Measurements from ENCODE around the gene MYO9A.

Gene MYO9A

DNA sequence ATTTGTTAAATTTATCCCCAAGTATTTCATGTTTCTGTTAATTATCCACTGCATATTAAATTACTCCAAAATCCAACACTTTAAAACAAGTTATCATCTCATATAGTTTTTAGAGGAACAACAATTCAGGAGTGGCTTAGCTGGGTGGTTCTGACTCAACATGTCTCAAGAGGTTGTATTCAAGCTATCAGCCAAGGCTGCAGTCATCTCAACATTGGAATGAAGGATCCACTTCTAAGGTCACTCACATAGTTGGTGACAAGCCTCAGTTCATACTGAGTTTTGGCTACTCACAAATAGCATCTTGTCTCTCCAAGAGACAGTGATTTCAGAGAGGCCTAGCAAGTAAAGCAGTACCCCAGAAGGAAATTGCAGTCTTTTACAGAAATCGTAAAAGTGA lies 172.9 kb downstream of the MYO9A start:
- no peaks in the 10 kb centered on the region for H3K9me3 ChIP-seq (ENCODE audit: control insufficient read depth, low read length)
- 100% methylated on average over 1 of the region's 1 CpG; no CpG with 5 or more reads in 1 of the 2 experiments for WGBS, 2 experiments (ENCODE audit: insufficient coverage in 2 of 2)
- no peak overlapping the region for H3K4me3 ChIP-seq (ENCODE audit: extremely low read depth, insufficient read depth, low read length, poor library complexity, severe bottlenecking)
- H3K36me3 ChIP-seq (ENCODE audit: control insufficient read depth, insufficient read depth, low read length) = no peaks in the 10 kb centered on the region
- no peak overlapping the region for H3K27ac ChIP-seq (ENCODE audit: low read depth, low read length, severe bottlenecking)
- H3K4me1 ChIP-seq (ENCODE audit: control insufficient read depth, insufficient read depth, low read length, poor library complexity, severe bottlenecking) = no peaks in the 10 kb centered on the region

- no peak overlapping the region for H3K4me3 ChIP-seq (ENCODE audit: extremely low read depth, insufficient read depth, low read length, poor library complexity, severe bottlenecking)
- 97 to 100% methylated on average over 2 to 3 of the region's 5 CpGs for WGBS, 2 experiments (ENCODE audit: insufficient coverage in 2 of 2)
- H3K36me3 ChIP-seq (ENCODE audit: control insufficient read depth, insufficient read depth, low read length) = no peaks in the 10 kb centered on the region
- no peaks in the 10 kb centered on the region for H3K9me3 ChIP-seq (ENCODE audit: control insufficient read depth, low read length)
- H3K4me1 ChIP-seq (ENCODE audit: control insufficient read depth, insufficient read depth, low read length, poor library complexity, severe bottlenecking) = no peaks in the 10 kb centered on the region
- H3K27ac ChIP-seq (ENCODE audit: low read depth, low read length, severe bottlenecking) = no peak overlapping the region
Observed at GRCh38 chr15:71943806-71944205, 174.1 kb downstream of the MYO9A start.

DNA sequence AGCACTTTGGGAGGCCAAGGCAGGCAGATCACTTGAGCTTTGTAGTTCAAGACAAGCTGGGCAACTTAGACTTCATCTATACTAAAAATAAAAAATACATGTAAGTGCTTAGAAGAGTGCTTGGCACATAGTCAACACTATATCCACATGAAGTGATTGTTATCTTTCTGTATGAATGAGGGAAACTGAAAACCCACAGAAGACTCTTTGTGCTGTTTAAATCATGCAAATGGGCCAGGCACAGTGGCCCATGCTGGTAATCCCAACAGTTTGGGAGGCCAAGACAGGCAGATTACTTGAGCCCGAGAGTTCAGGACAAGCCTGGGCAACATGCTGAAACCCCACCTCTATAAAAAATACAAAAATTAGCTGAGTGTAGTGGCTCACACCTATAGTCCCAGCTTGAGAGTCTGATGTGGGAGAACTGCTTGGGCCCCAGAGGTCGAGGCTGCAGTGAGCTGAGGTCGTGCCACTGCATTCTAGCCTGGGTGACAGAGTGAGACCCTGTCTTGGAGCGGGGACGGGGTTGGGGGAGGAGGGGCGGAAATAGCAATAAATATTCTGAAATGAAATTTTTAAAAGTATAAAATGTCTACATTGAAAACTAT lies 177.9 kb downstream of the MYO9A start:
- no peak overlapping the region for H3K27ac ChIP-seq (ENCODE audit: low read depth, low read length, severe bottlenecking)

GRCh38 chr15:71937650-71938311 lies 180.2 kb downstream of the MYO9A start:
- no peak overlapping the region for H3K4me3 ChIP-seq (ENCODE audit: extremely low read depth, insufficient read depth, low read length, poor library complexity, severe bottlenecking)
- no peak overlapping the region for H3K27ac ChIP-seq (ENCODE audit: low read depth, low read length, severe bottlenecking)
- no CpG with 5 or more reads among the region's 3 CpGs for WGBS, 2 experiments (ENCODE audit: insufficient coverage in 2 of 2)
- H3K9me3 ChIP-seq (ENCODE audit: control insufficient read depth, low read length) = no peaks in the 10 kb centered on the region
- H3K4me1 ChIP-seq (ENCODE audit: control insufficient read depth, insufficient read depth, low read length, poor library complexity, severe bottlenecking) = no peaks in the 10 kb centered on the region
- peaks cover 6% of the 10 kb centered on the region for H3K36me3 ChIP-seq (ENCODE audit: control insufficient read depth, insufficient read depth, low read length)

More for the DNA sequence above, 177.9 kb downstream of the MYO9A start:
- H3K9me3 ChIP-seq (ENCODE audit: control insufficient read depth, low read length) = no peaks in the 10 kb centered on the region
- H3K4me3 ChIP-seq (ENCODE audit: extremely low read depth, insufficient read depth, low read length, poor library complexity, severe bottlenecking) = no peak overlapping the region
- no peaks in the 10 kb centered on the region for H3K36me3 ChIP-seq (ENCODE audit: control insufficient read depth, insufficient read depth, low read length)
- no peaks in the 10 kb centered on the region for H3K4me1 ChIP-seq (ENCODE audit: control insufficient read depth, insufficient read depth, low read length, poor library complexity, severe bottlenecking)
- WGBS, 2 experiments (ENCODE audit: insufficient coverage in 2 of 2) = 88 to 89% methylated on average over 1 to 3 of the region's 6 CpGs

DNA sequence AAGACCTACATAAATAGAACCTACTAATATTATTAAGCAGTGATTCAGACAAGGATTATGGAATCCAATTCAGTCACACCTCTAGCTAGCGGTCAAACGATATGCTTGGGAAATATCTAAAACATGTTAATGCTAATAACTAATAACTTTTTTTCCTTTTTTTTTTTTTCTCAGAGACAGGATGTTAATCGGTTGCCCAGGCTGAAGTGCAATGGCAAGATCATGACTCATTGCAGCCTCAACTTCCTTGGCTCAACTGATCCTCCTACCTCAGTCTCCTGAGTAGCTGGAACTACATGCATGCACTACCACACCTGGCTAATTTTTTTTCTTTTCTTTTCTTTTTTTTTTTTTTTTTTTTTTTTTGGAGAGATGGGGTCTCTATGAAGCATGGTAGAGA lies 183.5 kb downstream of the MYO9A start:
- H3K4me3 ChIP-seq (ENCODE audit: extremely low read depth, insufficient read depth, low read length, poor library complexity, severe bottlenecking) = no peak overlapping the region
- peaks cover 36% of the 10 kb centered on the region for H3K36me3 ChIP-seq (ENCODE audit: control insufficient read depth, insufficient read depth, low read length)
- H3K9me3 ChIP-seq (ENCODE audit: control insufficient read depth, low read length) = peaks cover 12% of the 10 kb centered on the region
- no peaks in the 10 kb centered on the region for H3K4me1 ChIP-seq (ENCODE audit: control insufficient read depth, insufficient read depth, low read length, poor library complexity, severe bottlenecking)
- 0% methylated on average over 1 of the region's 3 CpGs; no CpG with 5 or more reads in 1 of the 2 experiments for WGBS, 2 experiments (ENCODE audit: insufficient coverage in 2 of 2)
- H3K27ac ChIP-seq (ENCODE audit: low read depth, low read length, severe bottlenecking) = no peak overlapping the region

DNA sequence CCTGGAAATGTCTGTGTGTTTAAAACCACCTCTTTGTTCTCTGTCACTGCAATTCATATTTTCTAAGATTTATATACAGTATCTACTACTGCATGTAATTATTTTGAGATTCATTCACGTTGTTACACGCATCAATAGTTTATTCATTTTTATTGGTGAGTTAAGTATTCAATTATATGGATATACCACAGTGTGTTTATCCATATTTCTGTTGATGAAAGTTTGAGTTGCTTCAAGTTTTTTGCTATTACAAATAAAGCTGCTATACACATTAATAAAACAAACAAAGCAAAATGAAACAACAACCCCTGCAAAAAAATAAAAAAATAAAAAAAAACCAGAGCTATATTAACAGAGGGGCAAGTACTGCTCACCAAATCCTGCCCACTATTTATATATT lies 185.3 kb downstream of the MYO9A start:
- Histone ChIP-seq H3K27ac (ENCODE audit: low read depth, low read length, severe bottlenecking) (no peak overlapping the region), H3K36me3 (ENCODE audit: control insufficient read depth, insufficient read depth, low read length) (peaks cover 40% of the 10 kb centered on the region), H3K9me3 (ENCODE audit: control insufficient read depth, low read length) (peaks cover 12% of the 10 kb centered on the region), H3K4me3 (ENCODE audit: extremely low read depth, insufficient read depth, low read length, poor library complexity, severe bottlenecking) (no peak overlapping the region), H3K4me1 (ENCODE audit: control insufficient read depth, insufficient read depth, low read length, poor library complexity, severe bottlenecking) (no peaks in the 10 kb centered on the region)
- WGBS, 2 experiments (ENCODE audit: insufficient coverage in 2 of 2) = no CpG with 5 or more reads among the region's 2 CpGs

GRCh38 chr15:71931261-71931660 lies 186.7 kb downstream of the MYO9A start:
- Histone ChIP-seq H3K36me3 (ENCODE audit: control insufficient read depth, insufficient read depth, low read length) (peaks cover 40% of the 10 kb centered on the region), H3K9me3 (ENCODE audit: control insufficient read depth, low read length) (peaks cover 12% of the 10 kb centered on the region), H3K4me3 (ENCODE audit: extremely low read depth, insufficient read depth, low read length, poor library complexity, severe bottlenecking) (no peak overlapping the region), H3K27ac (ENCODE audit: low read depth, low read length, severe bottlenecking) (no peak overlapping the region), H3K4me1 (ENCODE audit: control insufficient read depth, insufficient read depth, low read length, poor library complexity, severe bottlenecking) (no peaks in the 10 kb centered on the region)
- WGBS, 2 experiments (ENCODE audit: insufficient coverage in 2 of 2) = no CpG with 5 or more reads among the region's 1 CpG

DNA sequence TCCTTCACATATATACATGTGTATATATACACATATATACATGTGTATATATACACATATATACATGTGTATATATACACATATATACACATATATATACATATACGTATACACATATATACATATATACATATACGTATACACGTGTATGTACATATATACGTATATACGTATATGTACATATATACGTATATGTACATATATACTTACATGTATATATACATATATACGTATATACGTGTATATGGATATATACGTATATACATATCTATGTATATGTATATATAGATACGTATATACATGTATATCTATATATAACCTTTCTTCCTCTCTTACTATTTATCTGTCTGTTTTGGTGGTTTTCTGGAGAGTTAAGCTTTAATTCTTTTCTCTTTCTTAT lies 192.8 kb downstream of the MYO9A start:
- H3K4me3 ChIP-seq (ENCODE audit: extremely low read depth, insufficient read depth, low read length, poor library complexity, severe bottlenecking) = no peak overlapping the region
- no CpG with 5 or more reads among the region's 10 CpGs for WGBS, 2 experiments (ENCODE audit: insufficient coverage in 2 of 2)
- no peaks in the 10 kb centered on the region for H3K9me3 ChIP-seq (ENCODE audit: control insufficient read depth, low read length)

DNA sequence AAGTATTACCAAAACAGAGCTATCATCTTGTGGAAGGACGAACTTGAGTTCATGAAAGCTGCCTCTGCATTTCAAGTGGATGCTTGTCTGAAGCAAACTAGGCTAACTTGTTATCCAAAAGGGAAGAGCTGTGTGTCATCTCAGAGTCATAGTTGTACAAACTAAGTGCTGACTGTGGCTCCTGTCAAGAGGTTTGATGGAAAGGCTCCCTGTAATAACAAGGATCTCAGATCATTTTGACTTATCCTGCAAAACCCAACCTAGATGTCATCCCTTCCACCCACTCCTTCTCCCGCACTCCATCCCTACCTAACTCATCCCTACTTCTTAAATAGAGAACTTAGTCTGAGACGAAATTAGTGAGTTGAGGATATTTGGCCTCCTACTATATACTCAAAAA lies 196.8 kb downstream of the MYO9A start:
- Histone ChIP-seq H3K9me3 (ENCODE audit: control insufficient read depth, low read length) (no peaks in the 10 kb centered on the region), H3K4me1 (ENCODE audit: control insufficient read depth, insufficient read depth, low read length, poor library complexity, severe bottlenecking) (no peaks in the 10 kb centered on the region), H3K4me3 (ENCODE audit: extremely low read depth, insufficient read depth, low read length, poor library complexity, severe bottlenecking) (no peak overlapping the region), H3K27ac (ENCODE audit: low read depth, low read length, severe bottlenecking) (no peak overlapping the region), H3K36me3 (ENCODE audit: control insufficient read depth, insufficient read depth, low read length) (no peaks in the 10 kb centered on the region)
- WGBS, 2 experiments (ENCODE audit: insufficient coverage in 2 of 2) = 88 to 90% methylated on average over 1 to 2 of the region's 3 CpGs

More for the DNA sequence above, 192.8 kb downstream of the MYO9A start:
- Histone ChIP-seq H3K36me3 (ENCODE audit: control insufficient read depth, insufficient read depth, low read length) (peaks cover 10% of the 10 kb centered on the region), H3K4me1 (ENCODE audit: control insufficient read depth, insufficient read depth, low read length, poor library complexity, severe bottlenecking) (no peaks in the 10 kb centered on the region), H3K27ac (ENCODE audit: low read depth, low read length, severe bottlenecking) (no peak overlapping the region)

- H3K4me1 ChIP-seq (ENCODE audit: control insufficient read depth, insufficient read depth, low read length, poor library complexity, severe bottlenecking) = no peaks in the 10 kb centered on the region
- H3K36me3 ChIP-seq (ENCODE audit: control insufficient read depth, insufficient read depth, low read length) = no peaks in the 10 kb centered on the region
- H3K27ac ChIP-seq (ENCODE audit: low read depth, low read length, severe bottlenecking) = no peak overlapping the region
- no peaks in the 10 kb centered on the region for H3K9me3 ChIP-seq (ENCODE audit: control insufficient read depth, low read length)
- H3K4me3 ChIP-seq (ENCODE audit: extremely low read depth, insufficient read depth, low read length, poor library complexity, severe bottlenecking) = no peak overlapping the region
- WGBS, 2 experiments (ENCODE audit: insufficient coverage in 2 of 2) = 96 to 97% methylated on average over 4 to 6 of the region's 6 CpGs
Observed at GRCh38 chr15:71920573-71920972, 197.4 kb downstream of the MYO9A start.

DNA sequence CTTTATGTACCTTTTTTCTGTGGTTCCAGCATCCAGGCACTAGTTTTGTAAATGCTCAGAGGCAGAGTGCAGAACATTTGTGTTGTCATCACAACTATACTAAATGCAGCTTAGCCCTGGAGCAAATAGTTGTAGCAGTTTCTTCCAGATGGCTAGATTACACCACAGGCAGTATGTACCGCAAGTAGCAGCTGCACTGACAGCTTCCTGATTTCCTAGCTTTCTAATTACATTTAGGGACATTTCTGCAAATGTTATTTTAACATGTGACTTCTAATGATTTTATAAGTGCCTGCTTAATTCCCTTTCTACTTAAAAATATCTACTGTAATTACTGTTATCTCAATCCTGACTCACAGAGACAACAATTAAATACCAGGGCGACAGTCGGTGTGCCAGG lies 201.1 kb downstream of the MYO9A start:
- H3K4me1 ChIP-seq (ENCODE audit: control insufficient read depth, insufficient read depth, low read length, poor library complexity, severe bottlenecking) = no peaks in the 10 kb centered on the region
- H3K9me3 ChIP-seq (ENCODE audit: control insufficient read depth, low read length) = no peaks in the 10 kb centered on the region
- 82 to 90% methylated on average over 2 of the region's 3 CpGs for WGBS, 2 experiments (ENCODE audit: insufficient coverage in 2 of 2)
- no peak overlapping the region for H3K27ac ChIP-seq (ENCODE audit: low read depth, low read length, severe bottlenecking)
- H3K4me3 ChIP-seq (ENCODE audit: extremely low read depth, insufficient read depth, low read length, poor library complexity, severe bottlenecking) = no peak overlapping the region
- H3K36me3 ChIP-seq (ENCODE audit: control insufficient read depth, insufficient read depth, low read length) = no peaks in the 10 kb centered on the region

All from mesodermal cell (in vitro differentiated cells).